ENCODE data around the gene STX4.

- no peak for TF ChIP-seq POLR2A (IDR thresholded peaks at IDR 0.05; ENCODE audit: low read depth)
- TF ChIP-seq, protein P1, sequence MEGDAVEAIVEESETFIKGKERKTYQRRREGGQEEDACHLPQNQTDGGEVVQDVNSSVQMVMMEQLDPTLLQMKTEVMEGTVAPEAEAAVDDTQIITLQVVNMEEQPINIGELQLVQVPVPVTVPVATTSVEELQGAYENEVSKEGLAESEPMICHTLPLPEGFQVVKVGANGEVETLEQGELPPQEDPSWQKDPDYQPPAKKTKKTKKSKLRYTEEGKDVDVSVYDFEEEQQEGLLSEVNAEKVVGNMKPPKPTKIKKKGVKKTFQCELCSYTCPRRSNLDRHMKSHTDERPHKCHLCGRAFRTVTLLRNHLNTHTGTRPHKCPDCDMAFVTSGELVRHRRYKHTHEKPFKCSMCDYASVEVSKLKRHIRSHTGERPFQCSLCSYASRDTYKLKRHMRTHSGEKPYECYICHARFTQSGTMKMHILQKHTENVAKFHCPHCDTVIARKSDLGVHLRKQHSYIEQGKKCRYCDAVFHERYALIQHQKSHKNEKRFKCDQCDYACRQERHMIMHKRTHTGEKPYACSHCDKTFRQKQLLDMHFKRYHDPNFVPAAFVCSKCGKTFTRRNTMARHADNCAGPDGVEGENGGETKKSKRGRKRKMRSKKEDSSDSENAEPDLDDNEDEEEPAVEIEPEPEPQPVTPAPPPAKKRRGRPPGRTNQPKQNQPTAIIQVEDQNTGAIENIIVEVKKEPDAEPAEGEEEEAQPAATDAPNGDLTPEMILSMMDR (IDR thresholded peaks at IDR 0.05), result no peak
- no peak for TF ChIP-seq POLR2AphosphoS5 (IDR thresholded peaks at IDR 0.05)
Measured at GRCh38 chr16:31020536-31020935, 12.8 kb upstream of the STX4 start.

Measured in esophagus muscularis mucosa (tissue), 3 donors.